Vagina (tissue), 2 donors: ENCODE results near the gene BRIP1. TPM values are rescaled to one million over a fixed set of nuclear protein-coding genes. Genes with fewer than 3 reads are reported as not detected.

Experiments used
- DNase-seq, 2 donors: peaks; one replicate each; pipeline ENCODE4 v3.0.0-alpha.2; 2017; ENCODE audit errors: extremely low spot score in 2 of 2
- H3K27ac ChIP-seq: fragments of 200-600 bp; sonication (generic); one replicate; pipeline ENCODE4 v1.5.1; 2019
- H3K27me3 ChIP-seq: fragments of 200-600 bp; sonication (generic); one replicate; pipeline ENCODE4 v1.5.1; 2019
- H3K36me3 ChIP-seq, 2 donors: fragments of 200-600 bp; sonication (generic); one replicate each; pipeline ENCODE4 v1.5.1; 2017 to 2019
- H3K4me1 ChIP-seq: fragments of 200-600 bp; sonication (generic); one replicate; pipeline ENCODE4 v1.5.1; 2019
- H3K4me3 ChIP-seq, 2 donors: fragments of 200-600 bp; sonication (generic); 1 replicate in 1 of 2; 2 replicates in 1 of 2; pipeline ENCODE4 v1.5.1; 2016 to 2019
- H3K9me3 ChIP-seq: fragments of 200-600 bp; sonication (generic); one replicate; pipeline ENCODE4 v1.5.1; 2019
- CTCF ChIP-seq, 3 experiments: fragments of 450-650 bp in 2 of 3; fragments of 200-600 bp in 1 of 3; sonication (generic) in 1 of 3; IDR thresholded peaks; one replicate each; pipeline ENCODE4 v1.5.1; 2017 to 2019; ENCODE audit warnings: antibody characterized with exemption in 3 of 3, mild to moderate bottlenecking in 2 of 3, moderate library complexity in 2 of 3
- POLR2A ChIP-seq, 2 donors: fragments of 450-650 bp; IDR thresholded peaks; one replicate each; pipeline ENCODE4 v1.6.1; 2017; ENCODE audit warnings: antibody characterized with exemption in 2 of 2, mild to moderate bottlenecking in 2 of 2, moderate library complexity in 2 of 2
- POLR2AphosphoS5 ChIP-seq, 2 donors: sonication (generic); formaldehyde crosslinking; IDR thresholded peaks; one replicate each; pipeline ENCODE4 v1.9.0; 2017; ENCODE audit warnings: antibody characterized with exemption in 2 of 2, mild to moderate bottlenecking in 2 of 2, low read depth in 1 of 2; ENCODE audit not compliant: insufficient read depth in 1 of 2
- intact Hi-C: fragments of 100-400 bp; cut with DNase I; formaldehyde crosslinking; loops from one replicate; pipeline ENCODE4 v1.15.1; 2023
- total RNA-seq: library from RNA; depleted of rRNA; stranded (reverse); fragments of >200 nt; gene quantifications from one replicate; pipeline ENCODE4 v1.2.3, GENCODE V29; 2016

Gene BRIP1
- total RNA-seq, 1 donor from 2014 or later, result 0.98 TPM

- TF ChIP-seq POLR2A (IDR thresholded peaks at IDR 0.05) (no peak), CTCF (IDR thresholded peaks at IDR 0.05) (no peak), POLR2AphosphoS5 (IDR thresholded peaks at IDR 0.05; ENCODE audit: insufficient read depth in 1 of 2, low read depth in 1 of 2) (no peak)
- no peaks in the 10 kb centered on the region for H3K36me3 ChIP-seq
- no peak overlapping the region for H3K27ac ChIP-seq
Measured at GRCh38 chr17:61646482-61646881, 216.8 kb downstream of the BRIP1 start.

GRCh38 chr17:61645920-61646319 lies 217.4 kb downstream of the BRIP1 start:
- Histone ChIP-seq H3K27me3 (no peaks in the 10 kb centered on the region), H3K27ac (no peak overlapping the region), H3K4me3 (no peak overlapping the region), H3K9me3 (no peaks in the 10 kb centered on the region), H3K4me1 (no peaks in the 10 kb centered on the region), H3K36me3 (no peaks in the 10 kb centered on the region)
- no peak for DNase-seq
- intact Hi-C loops, result no loop called here
- TF ChIP-seq POLR2AphosphoS5 (IDR thresholded peaks at IDR 0.05; ENCODE audit: insufficient read depth in 1 of 2, low read depth in 1 of 2) (no peak), POLR2A (IDR thresholded peaks at IDR 0.05) (no peak), CTCF (IDR thresholded peaks at IDR 0.05) (no peak)

More at GRCh38 chr17:61646482-61646881, 216.8 kb downstream of the BRIP1 start:
- intact Hi-C loops, result no loop called here
- H3K4me1 ChIP-seq, result no peaks in the 10 kb centered on the region
- H3K4me3 ChIP-seq, result no peak overlapping the region
- no peaks in the 10 kb centered on the region for H3K9me3 ChIP-seq
- H3K27me3 ChIP-seq, result no peaks in the 10 kb centered on the region
- DNase-seq, result no peak

- intact Hi-C loops, result no loop called here
- DNase-seq, result no peak
- Histone ChIP-seq H3K36me3 (no peaks in the 10 kb centered on the region), H3K4me3 (no peak overlapping the region), H3K27me3 (no peaks in the 10 kb centered on the region), H3K9me3 (no peaks in the 10 kb centered on the region), H3K4me1 (no peaks in the 10 kb centered on the region), H3K27ac (no peak overlapping the region)
- TF ChIP-seq POLR2A (IDR thresholded peaks at IDR 0.05), result no peak
- TF ChIP-seq POLR2AphosphoS5 (IDR thresholded peaks at IDR 0.05; ENCODE audit: insufficient read depth in 1 of 2, low read depth in 1 of 2), result no peak
- no peak for TF ChIP-seq CTCF (IDR thresholded peaks at IDR 0.05)
Measured at GRCh38 chr17:61644800-61645774, 218.2 kb downstream of the BRIP1 start.

GRCh38 chr17:61642768-61643167 lies 220.6 kb downstream of the BRIP1 start:
- no peak for DNase-seq
- intact Hi-C loops, result no loop called here
- TF ChIP-seq CTCF (IDR thresholded peaks at IDR 0.05) (no peak), POLR2AphosphoS5 (IDR thresholded peaks at IDR 0.05; ENCODE audit: insufficient read depth in 1 of 2, low read depth in 1 of 2) (no peak), POLR2A (IDR thresholded peaks at IDR 0.05) (no peak)

GRCh38 chr17:61641715-61642114 lies 221.6 kb downstream of the BRIP1 start:
- Histone ChIP-seq H3K27ac (no peak overlapping the region), H3K4me3 (no peak overlapping the region), H3K9me3 (no peaks in the 10 kb centered on the region), H3K36me3 (no peaks in the 10 kb centered on the region), H3K27me3 (no peaks in the 10 kb centered on the region), H3K4me1 (no peaks in the 10 kb centered on the region)
- DNase-seq, result no peak
- TF ChIP-seq CTCF (IDR thresholded peaks at IDR 0.05), result no peak
- intact Hi-C loops, result no loop called here

More at GRCh38 chr17:61642768-61643167, 220.6 kb downstream of the BRIP1 start:
- no peaks in the 10 kb centered on the region for H3K36me3 ChIP-seq
- H3K9me3 ChIP-seq, result no peaks in the 10 kb centered on the region
- H3K4me1 ChIP-seq, result no peaks in the 10 kb centered on the region
- H3K4me3 ChIP-seq, result no peak overlapping the region
- no peak overlapping the region for H3K27ac ChIP-seq
- H3K27me3 ChIP-seq, result no peaks in the 10 kb centered on the region
